ENCODE data around the gene CELSR1.

CELSR1 gene

DNA sequence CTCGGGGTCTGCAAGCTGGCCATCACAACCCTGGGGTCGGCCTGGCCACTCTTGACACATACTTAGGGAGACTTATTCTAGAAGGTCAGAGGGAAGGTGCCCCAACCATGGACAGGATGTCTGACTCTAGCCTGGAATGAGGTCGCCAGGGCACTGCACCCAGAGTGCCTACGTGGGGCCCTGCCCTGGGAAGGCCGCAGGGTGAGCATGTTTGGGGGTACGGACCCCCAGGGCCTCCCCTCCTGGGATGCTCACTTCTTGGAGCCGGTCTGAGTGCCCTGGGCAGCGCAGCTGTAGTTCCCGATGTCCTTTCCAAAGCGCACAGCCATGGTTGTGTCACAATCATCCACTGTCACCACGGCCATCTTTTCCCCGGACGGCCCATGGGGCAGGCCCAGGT, 126.1 kb downstream of the CELSR1 start:
- TF ChIP-seq, protein P1, sequence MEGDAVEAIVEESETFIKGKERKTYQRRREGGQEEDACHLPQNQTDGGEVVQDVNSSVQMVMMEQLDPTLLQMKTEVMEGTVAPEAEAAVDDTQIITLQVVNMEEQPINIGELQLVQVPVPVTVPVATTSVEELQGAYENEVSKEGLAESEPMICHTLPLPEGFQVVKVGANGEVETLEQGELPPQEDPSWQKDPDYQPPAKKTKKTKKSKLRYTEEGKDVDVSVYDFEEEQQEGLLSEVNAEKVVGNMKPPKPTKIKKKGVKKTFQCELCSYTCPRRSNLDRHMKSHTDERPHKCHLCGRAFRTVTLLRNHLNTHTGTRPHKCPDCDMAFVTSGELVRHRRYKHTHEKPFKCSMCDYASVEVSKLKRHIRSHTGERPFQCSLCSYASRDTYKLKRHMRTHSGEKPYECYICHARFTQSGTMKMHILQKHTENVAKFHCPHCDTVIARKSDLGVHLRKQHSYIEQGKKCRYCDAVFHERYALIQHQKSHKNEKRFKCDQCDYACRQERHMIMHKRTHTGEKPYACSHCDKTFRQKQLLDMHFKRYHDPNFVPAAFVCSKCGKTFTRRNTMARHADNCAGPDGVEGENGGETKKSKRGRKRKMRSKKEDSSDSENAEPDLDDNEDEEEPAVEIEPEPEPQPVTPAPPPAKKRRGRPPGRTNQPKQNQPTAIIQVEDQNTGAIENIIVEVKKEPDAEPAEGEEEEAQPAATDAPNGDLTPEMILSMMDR (IDR thresholded peaks at IDR 0.05; ENCODE audit: extremely low read depth, insufficient read depth, missing control alignments), result no peak
- in situ Hi-C loops (cut with MboI; ENCODE audit: low pct_unique_long_range_greater_than_20kb, low sequenced_read_pairs, unreplicated experiment), result no loop called here
- DNase-seq (ENCODE audit: low spot score), result no peak

DNA sequence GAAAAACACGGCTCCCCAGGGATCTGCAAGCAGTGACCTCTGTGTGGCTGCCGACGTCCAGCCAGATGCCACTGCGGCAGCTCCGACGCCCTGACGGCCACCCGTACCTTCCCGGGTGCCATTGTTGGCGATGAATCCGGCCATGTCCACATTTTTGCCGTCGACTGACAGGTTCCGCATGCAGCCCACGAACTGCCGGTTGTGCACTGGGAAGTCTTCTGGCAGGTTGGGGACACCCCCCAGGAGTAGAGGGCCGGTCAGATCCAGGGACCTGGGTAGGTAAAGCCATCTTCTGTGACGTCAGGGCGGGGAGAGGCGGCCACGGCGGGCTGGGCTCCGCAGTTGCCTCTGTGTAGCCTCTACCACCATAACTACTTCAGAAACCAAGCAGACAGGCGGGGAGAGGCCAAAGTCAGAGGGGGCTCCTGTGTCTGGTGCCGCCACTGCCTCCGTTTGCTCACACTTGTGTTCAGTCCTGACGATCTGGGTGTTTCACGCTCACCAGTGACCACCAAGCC, 127.1 kb downstream of the CELSR1 start:
- no peak for DNase-seq (ENCODE audit: low spot score)
- TF ChIP-seq, protein P1 (IDR thresholded peaks at IDR 0.05; ENCODE audit: extremely low read depth, insufficient read depth, missing control alignments), result no peak
- in situ Hi-C loops (cut with MboI; ENCODE audit: low pct_unique_long_range_greater_than_20kb, low sequenced_read_pairs, unreplicated experiment), result no loop called here

DNA sequence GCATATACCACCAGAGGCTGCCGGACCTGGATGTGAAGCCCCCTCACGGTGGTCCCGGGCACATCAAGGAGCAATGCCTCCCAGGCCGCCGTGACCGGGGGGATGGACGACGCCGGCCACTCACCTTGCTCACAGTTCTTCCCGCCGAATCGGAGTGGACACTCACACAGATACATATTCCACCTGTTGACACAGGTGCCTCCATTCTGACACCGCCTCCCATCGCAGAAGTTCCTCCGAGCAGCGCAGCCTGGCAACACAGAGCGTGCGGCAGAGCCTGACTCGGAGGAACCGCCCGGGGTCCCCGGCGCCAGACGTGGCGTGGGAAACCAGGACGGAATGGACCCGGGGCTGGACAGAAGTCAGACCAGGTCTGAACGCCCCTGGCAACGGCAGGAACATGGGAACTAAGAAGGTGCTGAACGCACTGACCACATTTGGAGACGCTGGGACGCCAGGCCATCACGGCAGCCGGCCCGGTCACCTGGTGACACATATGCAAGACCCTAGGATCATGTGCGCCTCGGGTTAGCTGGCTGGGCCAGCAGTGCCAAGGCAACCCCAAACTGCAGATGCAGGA, 127.7 kb downstream of the CELSR1 start:
- TF ChIP-seq, protein P1 (IDR thresholded peaks at IDR 0.05; ENCODE audit: extremely low read depth, insufficient read depth, missing control alignments), result no peak
- no peak for DNase-seq (ENCODE audit: low spot score)
- in situ Hi-C loops (cut with MboI; ENCODE audit: low pct_unique_long_range_greater_than_20kb, low sequenced_read_pairs, unreplicated experiment), result no loop called here

DNA sequence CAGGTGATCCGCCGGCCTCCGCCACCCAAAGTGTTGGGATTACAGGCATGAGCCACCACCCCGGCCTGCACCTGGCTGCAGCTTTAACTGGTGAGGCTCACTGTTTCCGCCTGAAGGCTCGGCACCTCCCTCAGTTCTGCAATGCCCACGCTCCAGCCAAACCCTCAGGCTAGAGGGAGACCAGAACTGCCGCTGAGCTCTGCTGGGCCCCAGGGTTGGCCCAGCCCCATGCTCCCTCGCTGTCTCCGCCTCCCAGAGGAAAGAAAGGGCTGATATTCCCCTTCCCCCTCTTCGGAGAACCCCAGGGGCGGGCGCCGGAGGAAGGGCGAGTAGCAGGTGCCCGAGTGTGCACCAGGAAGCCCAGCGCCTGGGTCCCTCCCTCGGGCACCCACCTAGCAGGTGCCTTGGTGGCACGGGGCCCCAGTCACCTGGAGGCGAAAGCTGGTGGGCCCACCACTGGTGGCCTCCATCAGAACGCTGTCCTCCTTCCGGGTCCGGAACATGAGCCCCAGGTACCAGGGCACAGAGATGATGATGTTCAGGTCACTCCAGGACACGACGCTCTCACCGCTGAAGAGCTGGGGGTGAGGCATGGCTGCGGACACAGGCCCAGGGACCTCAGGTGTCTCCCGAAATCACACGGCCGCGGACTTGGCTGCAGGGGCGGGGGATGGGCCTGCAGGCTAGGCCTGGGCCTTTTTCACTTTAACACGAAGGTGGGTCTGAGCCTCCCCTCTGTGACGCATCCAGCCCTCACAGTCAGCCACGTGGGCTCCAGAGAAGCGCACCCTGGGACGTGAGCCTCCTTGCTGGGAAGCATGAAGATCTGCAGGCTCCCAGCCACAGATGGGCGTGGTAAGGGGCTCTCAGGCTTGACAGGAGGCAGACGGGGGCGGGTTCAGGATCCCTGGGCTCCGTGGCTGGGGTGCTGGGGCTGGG, 128.6 kb downstream of the CELSR1 start:
- TF ChIP-seq, protein P1 (IDR thresholded peaks at IDR 0.05; ENCODE audit: extremely low read depth, insufficient read depth, missing control alignments), result no peak
- DNase-seq (ENCODE audit: low spot score), result no peak
- in situ Hi-C loops (cut with MboI; ENCODE audit: low pct_unique_long_range_greater_than_20kb, low sequenced_read_pairs, unreplicated experiment), result no loop called here

DNA sequence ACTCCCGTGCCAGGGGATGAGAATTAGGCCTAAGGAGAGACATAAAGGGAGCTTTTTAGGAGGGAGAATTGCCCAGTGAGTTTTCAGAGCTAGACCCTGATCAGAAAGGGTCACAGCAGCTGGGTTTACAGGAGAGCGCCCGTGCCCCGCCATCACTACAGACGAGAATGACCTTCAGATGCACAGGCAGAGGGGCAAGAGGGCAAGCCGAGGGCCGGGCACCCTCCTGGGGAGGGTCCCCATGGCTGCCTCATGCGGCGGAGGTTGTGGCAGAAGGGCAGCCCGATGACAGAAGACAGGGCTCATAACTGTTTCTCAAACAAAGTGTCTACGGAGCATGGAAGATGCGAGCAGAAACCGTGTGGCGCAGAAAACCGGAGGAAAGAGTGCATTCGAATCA, 129.7 kb downstream of the CELSR1 start:
- TF ChIP-seq, protein P1 (IDR thresholded peaks at IDR 0.05; ENCODE audit: extremely low read depth, insufficient read depth, missing control alignments), result no peak
- in situ Hi-C loops (cut with MboI; ENCODE audit: low pct_unique_long_range_greater_than_20kb, low sequenced_read_pairs, unreplicated experiment), result no loop called here
- no peak for DNase-seq (ENCODE audit: low spot score)

DNA sequence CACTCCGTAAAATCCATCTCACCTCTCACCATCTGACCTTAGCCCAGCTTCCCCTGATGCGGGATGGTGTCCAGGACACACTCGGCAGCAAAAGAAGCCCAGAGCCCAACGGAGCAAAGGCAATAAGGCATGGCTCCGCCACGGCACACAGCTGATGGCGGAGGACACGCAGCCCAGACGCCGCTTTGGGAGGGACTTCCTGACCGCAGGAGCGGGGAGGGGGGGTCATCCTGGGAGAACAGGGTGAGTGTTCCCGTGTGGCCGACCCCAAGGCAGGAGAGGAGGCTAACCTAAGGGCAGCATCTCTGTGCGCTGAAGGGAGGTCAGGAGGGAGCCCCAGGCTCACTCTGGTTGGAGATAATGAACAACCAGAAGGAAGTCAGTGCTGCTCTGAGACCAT, 130.6 kb downstream of the CELSR1 start:
- in situ Hi-C loops (cut with MboI; ENCODE audit: low pct_unique_long_range_greater_than_20kb, low sequenced_read_pairs, unreplicated experiment), result no loop called here
- TF ChIP-seq, protein P1 (IDR thresholded peaks at IDR 0.05; ENCODE audit: extremely low read depth, insufficient read depth, missing control alignments), result no peak
- no peak for DNase-seq (ENCODE audit: low spot score)

Data from GM13977 (cell line).